GM23338 (cell line): ENCODE measurements around the gene GRIN2A. TPM values are rescaled to one million over a fixed set of nuclear protein-coding genes. Genes with fewer than 3 reads are reported as not detected.

Experiments used
- ATAC-seq: fragments of 200-7000 bp; cut with Tn5 transposase; 3 replicates; pipeline ENCODE4 v1.9.1; 2020
- DNase-seq: peaks from one replicate; pipeline ENCODE4 v3.0.0-alpha.2; 2015; ENCODE audit warnings: low spot score
- H2AFZ ChIP-seq: fragments of 200-600 bp; sonication (generic); 2 replicates; pipeline ENCODE4 v1.8.0; 2016; ENCODE audit warnings: antibody characterized with exemption, mild to moderate bottlenecking, moderate library complexity
- H3F3A ChIP-seq: fragments of 200-600 bp; sonication (generic); replicated peaks from 2 replicates; pipeline ENCODE4 v1.8.0; 2017; ENCODE audit warnings: antibody characterized with exemption, mixed run types, low read depth
- H3K27ac ChIP-seq: fragments of 200-600 bp; sonication (generic); 2 replicates; pipeline ENCODE4 v1.6.1; 2016; ENCODE audit warnings: low read depth
- H3K27me3 ChIP-seq: fragments of 200-600 bp; sonication (generic); 2 replicates; pipeline ENCODE4 v1.8.0; 2016; ENCODE audit warnings: mild to moderate bottlenecking, mixed run types, moderate library complexity; ENCODE audit not compliant: insufficient read depth
- H3K36me3 ChIP-seq: fragments of 200-600 bp; sonication (generic); 2 replicates; pipeline ENCODE4 v1.8.0; 2016; ENCODE audit warnings: mild to moderate bottlenecking; ENCODE audit not compliant: insufficient read depth
- H3K4me1 ChIP-seq: fragments of 200-600 bp; sonication (generic); 2 replicates; pipeline ENCODE4 v1.8.0; 2016; ENCODE audit warnings: mild to moderate bottlenecking, moderate library complexity; ENCODE audit not compliant: insufficient read depth
- H3K4me2 ChIP-seq: fragments of 200-600 bp; sonication (generic); 2 replicates; pipeline ENCODE4 v1.7.1; 2017; ENCODE audit warnings: mixed run types
- H3K4me3 ChIP-seq: fragments of 200-600 bp; sonication (generic); 2 replicates; pipeline ENCODE4 v1.6.1; 2016; ENCODE audit warnings: mixed run types
- H3K79me2 ChIP-seq: fragments of 200-600 bp; sonication (generic); replicated peaks from 2 replicates; pipeline ENCODE4 v1.8.0; 2017; ENCODE audit warnings: mild to moderate bottlenecking; ENCODE audit not compliant: insufficient read depth
- H3K9me2 ChIP-seq: fragments of 200-600 bp; sonication (generic); 2 replicates; pipeline ENCODE4 v1.8.0; 2017; ENCODE audit not compliant: insufficient read depth
- H4K20me1 ChIP-seq: fragments of 200-600 bp; sonication (generic); replicated peaks from 2 replicates; pipeline ENCODE4 v1.8.0; 2017; ENCODE audit warnings: mild to moderate bottlenecking; ENCODE audit not compliant: insufficient read depth
- H3K27ac Mint-ChIP-seq: 2 replicates; pipeline ENCODE4 v1.8.0; 2020; ENCODE audit warnings: inconsistent platforms, mild to moderate bottlenecking, moderate library complexity, mixed read lengths
- H3K27me3 Mint-ChIP-seq: 3 replicates; pipeline ENCODE4 v1.8.0; 2022; ENCODE audit warnings: low read depth, mild to moderate bottlenecking, moderate library complexity, mixed read lengths, inconsistent platforms; ENCODE audit not compliant: insufficient read depth, poor library complexity
- H3K36me3 Mint-ChIP-seq: 3 replicates; pipeline ENCODE4 v1.8.0; 2021; ENCODE audit warnings: low read depth, mild to moderate bottlenecking, inconsistent platforms, moderate library complexity, mixed read lengths
- H3K4me1 Mint-ChIP-seq: 3 replicates; pipeline ENCODE4 v1.8.0; 2020; ENCODE audit warnings: mild to moderate bottlenecking, inconsistent platforms, mixed read lengths
- H3K4me3 Mint-ChIP-seq: 3 replicates; pipeline ENCODE4 v1.8.0; 2021; ENCODE audit warnings: moderate library complexity, mild to moderate bottlenecking, inconsistent platforms, mixed read lengths
- H3K9me3 Mint-ChIP-seq: 3 replicates; pipeline ENCODE4 v1.8.0; 2020; ENCODE audit warnings: moderate library complexity, mild to moderate bottlenecking, inconsistent platforms, mixed read lengths
- CREB1 ChIP-seq: fragments of 250-450 bp; sonication (Bioruptor Pico); IDR thresholded peaks from 2 replicates; pipeline ENCODE4 v1.5.0; 2020; ENCODE audit warnings: low read depth, mild to moderate bottlenecking, moderate library complexity
- CTCF ChIP-seq, 2 experiments: fragments of 200-600 bp in 1 of 2; sonication (generic) in 1 of 2; conservative IDR thresholded peaks; 2 replicates each; pipeline versions ENCODE4 v1.5.1 to v1.6.1; 2016 to 2017; ENCODE audit warnings: antibody characterized with exemption in 2 of 2, low read depth in 2 of 2, mild to moderate bottlenecking in 2 of 2, moderate library complexity in 1 of 2
- ETS1 ChIP-seq: IDR thresholded peaks from 2 replicates; pipeline ENCODE4 v1.6.1; 2016; ENCODE audit warnings: antibody characterized with exemption
- EZH2 ChIP-seq: fragments of 200-600 bp; sonication (generic); IDR thresholded peaks from one replicate; pipeline ENCODE4 v1.8.0; 2017; ENCODE audit warnings: antibody characterized with exemption, mild to moderate bottlenecking, low read depth; ENCODE audit not compliant: unreplicated experiment
- EZH2phosphoT487 ChIP-seq: fragments of 200-600 bp; sonication (generic); IDR thresholded peaks from one replicate; pipeline ENCODE4 v1.8.1; 2018; ENCODE audit warnings: antibody characterized with exemption; ENCODE audit not compliant: unreplicated experiment
- JUNB ChIP-seq: IDR thresholded peaks from one replicate; pipeline ENCODE4 v1.6.1; 2016; ENCODE audit warnings: antibody characterized with exemption; ENCODE audit not compliant: unreplicated experiment
- NANOG ChIP-seq: IDR thresholded peaks from 2 replicates; pipeline ENCODE4 v1.6.1; 2016; ENCODE audit warnings: antibody characterized with exemption, borderline replicate concordance
- POLR2AphosphoS5 ChIP-seq: IDR thresholded peaks from 2 replicates; pipeline ENCODE4 v1.6.1; 2016; ENCODE audit warnings: antibody characterized with exemption, low read depth
- REST ChIP-seq: IDR thresholded peaks from one replicate; pipeline ENCODE4 v1.6.1; 2018; ENCODE audit warnings: antibody characterized with exemption; ENCODE audit not compliant: unreplicated experiment
- STAT1 ChIP-seq: IDR thresholded peaks from one replicate; pipeline ENCODE4 v1.6.1; 2016; ENCODE audit warnings: antibody characterized with exemption; ENCODE audit not compliant: unreplicated experiment
- ZNF114 ChIP-seq: fragments of 250-450 bp; sonication (Bioruptor Pico); IDR thresholded peaks from 2 replicates; pipeline ENCODE4 v1.5.0; 2020; ENCODE audit warnings: mild to moderate bottlenecking, moderate library complexity
- ZNF331 ChIP-seq: fragments of 250-450 bp; sonication (Bioruptor Pico); IDR thresholded peaks from 2 replicates; pipeline ENCODE4 v1.5.0; 2020; ENCODE audit warnings: low read depth, mild to moderate bottlenecking, moderate library complexity
- ZNF462 ChIP-seq: fragments of 250-450 bp; sonication (Bioruptor Pico); IDR thresholded peaks from 2 replicates; pipeline ENCODE4 v1.5.0; 2020; ENCODE audit warnings: mild to moderate bottlenecking, moderate library complexity
- polyA plus RNA-seq: library from polyadenylated mRNA; unstranded; fragments of >200 nt; fragmentation: Nextera tagmentation; extraction: Ambion mirVana; gene quantifications from 2 replicates; pipeline ENCODE4 v1.2.1, GENCODE V29; 2016
- total RNA-seq: library from RNA; depleted of rRNA; stranded (reverse); fragments of >200 nt; shearing (Covaris generic); gene quantifications from 2 replicates; pipeline ENCODE4 v1.2.3, GENCODE V29; 2014

Gene GRIN2A
- total and polyA plus RNA-seq, 2 experiments from 2014 or later, result 0.89 to 5.1 TPM

- peaks cover 3% of the 10 kb centered on the region; the same call in 1 of the 3 replicates for H3K9me3 Mint-ChIP-seq
- H3K4me2 ChIP-seq, result no peak overlapping the region
- no peak for DNase-seq
- peaks cover 3% of the 10 kb centered on the region; the same call in 1 of the 3 replicates for H3K36me3 Mint-ChIP-seq
- no peak overlapping the region for H3K4me3 Mint-ChIP-seq
- no peaks in the 10 kb centered on the region for H3K4me1 Mint-ChIP-seq
- no peaks in the 10 kb centered on the region for H3K36me3 ChIP-seq
- no peaks in the 10 kb centered on the region for H3F3A ChIP-seq
- no peaks in the 10 kb centered on the region for H3K4me1 ChIP-seq
- TF ChIP-seq EZH2 (no peak), CTCF (conservative IDR thresholded peaks at IDR 0.05; ENCODE audit: low read depth in 2 of 2) (no peak), CREB1 (no peak), STAT1 (no peak), REST (no peak), ZNF114 (no peak), POLR2AphosphoS5 (no peak), ZNF462 (CRISPR knock-in tag) (no peak), EZH2phosphoT487 (no peak), NANOG (no peak), ZNF331 (CRISPR knock-in tag) (no peak), JUNB (no peak), ETS1 (no peak)
- no peaks in the 10 kb centered on the region for H3K9me2 ChIP-seq
- ATAC-seq, result no peak
- H2AFZ ChIP-seq, result no peak overlapping the region
- no peak overlapping the region for H3K27ac Mint-ChIP-seq
- H4K20me1 ChIP-seq, result no peaks in the 10 kb centered on the region
- no peak overlapping the region for H3K27ac ChIP-seq
- no peak overlapping the region for H3K4me3 ChIP-seq
- no peaks in the 10 kb centered on the region for H3K27me3 ChIP-seq
- H3K79me2 ChIP-seq, result no peaks in the 10 kb centered on the region
- H3K27me3 Mint-ChIP-seq, result no peaks in the 10 kb centered on the region
These were observed 44.9 kb downstream of the GRIN2A start for GRCh38 chr16:10137341-10137740.
